8988T (cell line): ENCODE data around the gene RIMBP2.
"Not testable (repeated sequence)": the region's sequence is repeated elsewhere in the genome, so short reads cannot be mapped to it uniquely, and the experiment has no call there.

Experiments
- DNase-seq: peaks from one replicate; pipeline ENCODE4 v3.0.0; 2011

RIMBP2 gene

GRCh38 chr12:130650131-130650530 is 66.0 kb downstream of the RIMBP2 start:
- DNase-seq, result no peak

- no peak for DNase-seq
Measured at GRCh38 chr12:130649101-130650045, 66.7 kb downstream of the RIMBP2 start.

GRCh38 chr12:130647814-130648213 is 68.3 kb downstream of the RIMBP2 start:
- DNase-seq, result no peak

GRCh38 chr12:130646716-130647370 is 69.3 kb downstream of the RIMBP2 start:
- no peak for DNase-seq

DNA sequence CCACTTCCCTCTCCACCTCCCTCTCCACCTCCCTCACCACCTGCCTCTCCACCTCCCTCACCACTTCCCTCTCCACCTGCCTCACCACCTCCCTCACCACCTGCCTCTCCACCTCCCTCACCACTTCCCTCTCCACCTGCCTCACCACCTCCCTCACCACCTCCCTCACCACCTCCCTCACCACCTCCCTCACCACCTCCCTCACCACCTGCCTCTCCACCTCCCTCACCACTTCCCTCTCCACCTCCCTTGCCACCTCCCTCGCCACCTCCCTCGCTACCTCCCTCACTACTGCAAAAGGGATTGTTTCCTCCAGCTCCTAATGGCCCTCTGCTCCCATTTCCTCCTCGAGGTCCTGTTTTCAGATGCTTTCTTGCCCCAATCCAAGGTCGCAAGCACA is 69.9 kb downstream of the RIMBP2 start:
- not testable (repeated sequence) for DNase-seq

DNA sequence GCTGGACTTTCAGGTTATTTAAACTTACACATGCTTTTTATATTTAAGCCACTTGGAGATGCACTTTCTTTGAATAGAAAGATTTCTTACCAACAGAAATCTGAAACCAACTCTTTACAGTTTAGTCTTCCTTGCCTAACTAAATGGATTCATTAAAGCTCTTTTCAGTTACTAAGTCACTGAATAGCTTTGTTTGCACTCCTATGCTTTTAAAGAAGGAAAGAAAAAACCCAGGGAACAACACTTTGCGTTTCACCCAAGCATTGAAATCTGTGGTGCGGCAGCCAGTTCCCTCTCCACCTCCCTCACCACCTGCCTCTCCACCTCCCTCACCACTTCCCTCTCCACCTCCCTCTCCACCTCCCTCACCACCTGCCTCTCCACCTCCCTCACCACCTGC is 70.3 kb downstream of the RIMBP2 start:
- DNase-seq, result no peak

DNA sequence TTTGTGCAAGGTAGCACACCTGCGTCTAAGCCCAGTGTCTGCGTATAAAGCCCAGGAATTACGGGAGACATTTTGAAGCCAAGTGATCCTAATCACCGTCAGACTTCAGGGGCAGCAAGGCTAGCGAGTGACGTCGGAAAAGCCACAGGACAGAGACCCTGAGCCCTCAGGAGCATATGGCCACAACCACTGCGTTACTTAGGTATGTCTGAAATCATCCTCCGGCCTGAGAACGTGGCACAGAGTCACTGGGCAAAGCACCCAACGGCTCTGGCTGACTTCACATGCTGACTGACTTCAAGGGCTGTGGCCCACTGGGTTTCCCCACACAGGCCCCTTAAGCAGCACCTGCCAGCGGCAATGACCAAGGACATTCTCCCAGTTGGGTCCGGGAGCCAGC is 71.5 kb downstream of the RIMBP2 start:
- DNase-seq, result no peak

GRCh38 chr12:130644146-130644545 is 72.0 kb downstream of the RIMBP2 start:
- no peak for DNase-seq

- no peak for DNase-seq
Measured at GRCh38 chr12:130642856-130643255, 73.2 kb downstream of the RIMBP2 start.

DNA sequence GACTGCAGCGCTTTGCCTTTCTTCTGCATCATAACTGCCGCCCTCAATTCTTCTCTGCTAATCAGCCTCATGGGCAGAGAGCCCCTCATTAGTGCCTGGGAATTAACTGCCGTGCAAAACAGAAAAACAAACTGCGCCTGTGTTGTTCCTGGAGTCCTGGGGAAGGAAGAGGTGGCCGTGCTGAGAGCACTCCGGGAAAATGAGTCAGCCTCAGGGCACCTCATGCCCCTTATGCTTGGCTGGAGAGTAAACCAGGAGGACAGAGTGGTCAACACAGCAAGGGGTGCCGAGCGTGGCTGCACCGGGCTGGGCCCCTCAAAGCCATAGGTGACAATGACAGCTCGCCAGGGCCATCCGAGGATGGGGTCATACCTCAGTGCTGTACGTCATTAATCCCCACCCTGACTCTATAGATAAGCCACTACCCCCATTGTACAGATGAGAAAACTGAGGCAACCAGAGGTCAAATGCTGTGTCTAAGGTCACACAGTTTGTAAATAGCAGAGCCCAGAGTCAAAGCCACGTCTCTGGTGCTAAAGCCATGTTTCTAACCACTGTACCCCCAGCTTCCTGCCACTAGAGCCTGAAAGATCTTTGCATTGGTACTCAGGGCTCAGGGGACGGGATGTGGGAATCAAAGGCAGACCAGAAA is 74.4 kb downstream of the RIMBP2 start:
- DNase-seq, result no peak

DNA sequence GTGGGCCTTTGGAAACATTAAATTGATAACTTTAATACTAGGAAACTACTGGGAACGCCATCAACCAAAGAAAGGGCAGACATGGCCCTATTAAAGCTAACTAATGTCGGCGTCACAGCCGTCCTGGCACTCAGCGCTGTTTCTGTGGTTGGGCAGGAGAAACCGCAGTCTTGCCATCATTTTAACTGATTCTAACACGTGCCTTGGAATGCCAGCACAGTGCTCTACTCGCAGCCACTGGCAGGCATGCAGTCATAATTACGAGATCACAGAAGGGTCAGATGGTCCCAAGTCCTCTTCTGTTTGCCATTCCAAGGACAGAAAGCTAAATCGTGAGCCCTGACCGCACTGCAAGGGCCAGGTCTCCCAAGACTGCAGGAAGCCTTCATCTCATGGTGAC is 75.2 kb downstream of the RIMBP2 start:
- no peak for DNase-seq

DNA sequence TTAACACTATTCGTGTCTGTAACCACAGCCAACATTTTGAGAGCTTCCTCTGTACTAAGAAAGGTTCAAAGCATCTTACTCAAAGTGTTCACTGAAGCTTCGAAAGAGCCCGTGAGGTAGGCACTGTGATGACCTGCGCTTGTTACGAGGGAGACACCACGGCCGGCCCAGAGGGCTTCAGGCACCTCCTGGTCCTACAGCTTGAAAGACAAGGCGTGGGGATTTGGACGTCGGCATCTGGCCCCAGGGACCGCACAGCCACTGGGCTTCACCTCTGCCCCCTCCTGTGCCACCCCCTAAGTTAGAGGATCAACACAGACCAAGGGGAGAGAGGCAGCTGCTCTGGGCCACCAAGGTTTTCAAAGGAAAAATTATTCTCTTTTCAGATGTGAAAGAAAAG is 75.6 kb downstream of the RIMBP2 start:
- DNase-seq, result no peak

GRCh38 chr12:130639476-130640424 is 76.3 kb downstream of the RIMBP2 start:
- no peak for DNase-seq

DNA sequence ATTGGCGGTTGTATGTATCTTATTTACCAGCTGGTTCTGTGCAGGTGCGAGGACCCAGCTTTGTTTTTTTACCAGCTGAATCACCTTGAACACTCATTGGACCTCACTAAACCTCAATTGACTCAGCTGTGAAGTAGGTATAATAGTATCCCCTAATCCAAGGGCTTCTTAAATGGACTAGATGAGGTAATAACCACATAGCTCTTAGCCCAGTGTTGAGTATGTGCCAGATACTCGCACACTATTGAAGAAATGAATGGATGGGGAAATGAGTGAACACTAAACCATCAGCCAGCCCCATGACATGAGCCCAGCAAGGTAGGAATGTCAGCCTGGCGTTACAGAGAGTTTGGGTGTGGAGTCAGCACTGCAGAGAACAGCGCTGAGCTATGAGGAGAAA is 79.7 kb downstream of the RIMBP2 start:
- no peak for DNase-seq

DNA sequence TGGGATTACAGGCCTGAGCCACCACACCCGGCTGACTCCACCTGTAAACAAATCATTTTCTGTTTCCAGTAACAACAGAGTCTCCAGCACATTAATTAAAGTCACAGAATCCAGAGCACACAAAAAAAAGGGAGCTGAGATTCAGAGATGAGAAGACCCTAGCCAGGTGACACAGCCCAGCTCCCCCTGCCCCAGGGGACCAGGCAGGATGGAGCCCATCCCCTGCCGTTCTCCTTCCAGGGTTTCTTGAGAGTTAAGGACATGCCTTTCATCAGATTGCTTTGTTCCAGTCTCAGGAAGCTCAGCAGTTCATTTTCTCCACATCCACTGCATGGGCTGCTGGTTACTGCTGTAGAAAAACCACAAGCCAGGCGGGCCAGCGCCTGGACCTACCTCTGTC is 81.2 kb downstream of the RIMBP2 start:
- no peak for DNase-seq

- DNase-seq, result no peak
Measured at GRCh38 chr12:130633771-130634170, 82.3 kb downstream of the RIMBP2 start.

- no peak for DNase-seq
Measured at GRCh38 chr12:130632642-130633041, 83.5 kb downstream of the RIMBP2 start.

DNA sequence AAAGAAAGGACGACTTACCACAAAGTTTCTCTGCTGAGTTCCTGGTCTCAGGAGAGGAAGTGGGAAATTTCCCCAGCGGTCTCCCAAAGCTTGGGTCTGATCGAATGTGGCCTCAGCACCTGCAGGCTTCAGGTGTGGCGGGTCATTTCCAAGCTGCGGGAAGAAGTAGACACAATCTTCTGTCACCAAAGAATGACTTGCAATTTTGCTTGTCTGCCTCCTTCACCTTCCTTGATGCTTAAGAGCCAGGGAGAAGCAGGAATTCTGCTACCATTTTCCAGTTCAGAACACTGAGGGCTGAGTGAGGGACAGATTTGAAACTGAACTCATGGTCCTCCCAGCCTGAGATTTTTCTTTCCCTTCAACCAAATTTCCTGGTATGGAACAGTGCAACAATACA is 87.8 kb downstream of the RIMBP2 start:
- DNase-seq, result no peak

GRCh38 chr12:130627175-130627574 is 88.9 kb downstream of the RIMBP2 start:
- DNase-seq, result no peak

GRCh38 chr12:130626601-130627000 is 89.5 kb downstream of the RIMBP2 start:
- DNase-seq, result no peak

DNA sequence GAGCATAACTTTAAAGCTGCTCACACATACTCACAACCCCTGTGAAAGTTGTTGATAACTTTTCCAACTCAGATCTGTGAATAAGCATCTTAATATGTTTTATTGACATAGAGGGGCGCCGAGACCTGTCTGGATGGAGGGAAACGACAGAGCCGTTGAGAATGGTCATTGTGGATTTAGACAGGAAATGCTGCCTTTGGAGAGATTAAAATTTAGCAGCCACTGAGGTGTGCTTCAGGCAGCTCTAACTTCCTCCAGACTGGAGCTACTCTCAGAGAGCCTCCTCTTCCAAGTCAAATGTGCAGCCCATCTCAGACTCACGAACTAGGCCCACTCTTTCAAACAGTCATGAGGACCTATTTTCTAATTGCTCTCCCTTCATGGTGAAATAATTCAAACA is 90.9 kb downstream of the RIMBP2 start:
- DNase-seq, result no peak

- DNase-seq, result no peak
Measured at GRCh38 chr12:130622803-130623202, 93.3 kb downstream of the RIMBP2 start.
